Glutamatergic neuron (in vitro differentiated cells): Measurements from ENCODE around the gene DOC2B. TPM values are rescaled to one million over a fixed set of nuclear protein-coding genes. Genes with fewer than 3 reads are reported as not detected.
"Not testable (repeated sequence)": the region's sequence is repeated elsewhere in the genome, so short reads cannot be mapped to it uniquely, and the experiment has no call there.

ENCODE experiments used
- DNase-seq: peaks from one replicate; pipeline ENCODE4 v3.0.0; 2022
- H3K27ac Mint-ChIP-seq: one replicate; pipeline ENCODE4 v1.8.0; 2020; ENCODE audit warnings: mild to moderate bottlenecking, mixed read lengths, inconsistent platforms; ENCODE audit not compliant: unreplicated experiment
- H3K27me3 Mint-ChIP-seq: one replicate; pipeline ENCODE4 v1.8.0; 2020; ENCODE audit warnings: mild to moderate bottlenecking, moderate library complexity, mixed read lengths, inconsistent platforms; ENCODE audit not compliant: unreplicated experiment
- H3K36me3 Mint-ChIP-seq: one replicate; pipeline ENCODE4 v1.8.0; 2020; ENCODE audit warnings: mild to moderate bottlenecking, mixed read lengths, inconsistent platforms; ENCODE audit not compliant: unreplicated experiment
- H3K4me1 Mint-ChIP-seq: one replicate; pipeline ENCODE4 v1.8.0; 2020; ENCODE audit warnings: mild to moderate bottlenecking, low read depth, mixed read lengths, inconsistent platforms; ENCODE audit not compliant: unreplicated experiment
- H3K4me3 Mint-ChIP-seq: one replicate; pipeline ENCODE4 v1.8.0; 2020; ENCODE audit warnings: mild to moderate bottlenecking, mixed read lengths, inconsistent platforms; ENCODE audit not compliant: unreplicated experiment
- H3K9me3 Mint-ChIP-seq: one replicate; pipeline ENCODE4 v1.8.0; 2020; ENCODE audit warnings: mild to moderate bottlenecking, moderate library complexity, mixed read lengths, inconsistent platforms; ENCODE audit not compliant: unreplicated experiment
- total RNA-seq: library from RNA; stranded (reverse); fragmentation: NEBNext Ultra II Directional; extraction: Animal tissue kit (Norgen Biotek cat#: 25700); gene quantifications from one replicate; pipeline ENCODE4 v1.2.1, GENCODE V29; 2021; ENCODE audit not compliant: unreplicated experiment
- TF ChIP-seq, protein P1 (sequence below): fragments of 200-600 bp; sonication (generic); IDR thresholded peaks from one replicate; pipeline ENCODE4 v1.5.0; 2021; ENCODE audit not compliant: partially characterized antibody, unreplicated experiment

Gene DOC2B
- total RNA-seq, 1 donor from 2014 or later = 109 TPM

DNA sequence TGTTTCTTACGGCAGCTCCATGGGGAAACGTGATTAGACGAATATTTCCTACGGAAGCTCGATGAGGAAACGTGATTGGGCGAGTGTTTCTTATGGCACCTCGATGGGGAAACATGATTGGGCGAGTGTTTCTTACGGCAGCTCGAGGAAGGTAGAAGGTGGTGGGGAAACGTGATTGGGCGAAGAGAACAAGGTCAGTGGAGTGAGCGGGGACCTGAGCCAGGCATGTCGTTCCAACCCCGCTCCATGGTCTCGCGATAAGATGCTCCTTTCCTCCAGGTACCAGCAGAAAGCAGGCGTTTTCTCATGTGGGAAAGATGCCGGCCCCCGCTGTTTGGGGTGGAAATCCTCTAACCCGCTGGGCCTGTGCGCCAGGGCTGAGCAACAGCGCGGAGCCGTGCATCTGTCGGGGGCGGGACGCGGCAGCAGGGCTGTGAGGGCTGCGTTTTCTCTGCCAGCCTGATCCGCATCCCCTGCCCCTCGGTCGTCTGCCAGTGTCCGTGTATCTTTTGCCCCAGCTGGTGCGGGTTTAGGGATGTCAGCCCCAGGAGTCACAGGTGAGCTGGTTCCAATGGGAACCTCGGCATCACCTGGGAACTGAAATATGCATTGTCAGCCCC is 25.6 kb upstream of the DOC2B start:
- TF ChIP-seq, protein P1, sequence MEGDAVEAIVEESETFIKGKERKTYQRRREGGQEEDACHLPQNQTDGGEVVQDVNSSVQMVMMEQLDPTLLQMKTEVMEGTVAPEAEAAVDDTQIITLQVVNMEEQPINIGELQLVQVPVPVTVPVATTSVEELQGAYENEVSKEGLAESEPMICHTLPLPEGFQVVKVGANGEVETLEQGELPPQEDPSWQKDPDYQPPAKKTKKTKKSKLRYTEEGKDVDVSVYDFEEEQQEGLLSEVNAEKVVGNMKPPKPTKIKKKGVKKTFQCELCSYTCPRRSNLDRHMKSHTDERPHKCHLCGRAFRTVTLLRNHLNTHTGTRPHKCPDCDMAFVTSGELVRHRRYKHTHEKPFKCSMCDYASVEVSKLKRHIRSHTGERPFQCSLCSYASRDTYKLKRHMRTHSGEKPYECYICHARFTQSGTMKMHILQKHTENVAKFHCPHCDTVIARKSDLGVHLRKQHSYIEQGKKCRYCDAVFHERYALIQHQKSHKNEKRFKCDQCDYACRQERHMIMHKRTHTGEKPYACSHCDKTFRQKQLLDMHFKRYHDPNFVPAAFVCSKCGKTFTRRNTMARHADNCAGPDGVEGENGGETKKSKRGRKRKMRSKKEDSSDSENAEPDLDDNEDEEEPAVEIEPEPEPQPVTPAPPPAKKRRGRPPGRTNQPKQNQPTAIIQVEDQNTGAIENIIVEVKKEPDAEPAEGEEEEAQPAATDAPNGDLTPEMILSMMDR = no peak
- H3K4me3 Mint-ChIP-seq = no peak overlapping the region
- H3K4me1 Mint-ChIP-seq = peaks cover 1% of the 10 kb centered on the region
- H3K27ac Mint-ChIP-seq = no peak overlapping the region
- peaks cover 7% of the 10 kb centered on the region for H3K27me3 Mint-ChIP-seq
- H3K9me3 Mint-ChIP-seq = peaks cover 13% of the 10 kb centered on the region
- H3K36me3 Mint-ChIP-seq = peaks cover 25% of the 10 kb centered on the region
- no peak for DNase-seq

DNA sequence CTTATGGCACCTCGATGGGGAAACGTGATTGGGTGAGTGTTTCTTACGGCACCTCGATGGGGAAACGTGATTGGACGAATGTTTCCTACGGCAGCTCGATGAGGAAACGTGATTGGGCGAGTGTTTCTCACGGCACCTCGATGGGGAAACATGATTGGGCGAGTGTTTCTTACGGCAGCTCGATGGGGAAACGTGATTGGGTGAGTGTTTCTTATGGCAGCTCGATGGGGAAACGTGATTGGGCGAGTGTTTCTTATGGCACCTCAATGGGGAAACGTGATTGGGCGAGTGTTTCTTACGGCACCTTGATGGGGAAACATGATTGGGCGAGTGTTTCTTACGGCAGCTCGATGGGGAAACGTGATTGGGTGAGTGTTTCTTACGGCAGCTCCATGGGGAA is 25.0 kb upstream of the DOC2B start:
- not testable (repeated sequence) for DNase-seq, H3K27me3 Mint-ChIP-seq, H3K4me3 Mint-ChIP-seq, H3K4me1 Mint-ChIP-seq, H3K27ac Mint-ChIP-seq
- H3K9me3 Mint-ChIP-seq = peaks cover 13% of the 10 kb centered on the region
- peaks cover 24% of the 10 kb centered on the region for H3K36me3 Mint-ChIP-seq

DNA sequence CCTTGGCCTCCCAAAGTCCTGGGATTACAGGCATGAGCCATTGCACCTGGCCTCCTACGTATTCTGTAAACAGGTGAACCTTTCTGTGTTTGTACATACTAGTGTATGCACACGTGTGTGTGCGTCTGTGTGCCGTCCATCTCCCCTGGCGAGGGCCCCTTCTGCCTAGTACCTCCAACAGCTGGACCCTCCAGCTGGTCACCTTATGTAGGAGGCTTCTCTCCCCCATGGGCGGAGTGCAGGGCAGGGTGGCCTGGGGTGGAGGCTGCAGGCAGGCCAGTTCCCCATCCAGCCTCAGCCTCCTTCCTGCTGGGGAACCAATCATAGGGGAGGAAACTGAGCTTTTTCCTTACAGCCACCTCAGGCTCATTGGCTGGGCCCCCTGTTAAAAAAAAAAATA is 24.4 kb upstream of the DOC2B start:
- H3K9me3 Mint-ChIP-seq = peaks cover 13% of the 10 kb centered on the region
- DNase-seq = no peak
- H3K27me3 Mint-ChIP-seq = peaks cover 7% of the 10 kb centered on the region
- no peak overlapping the region for H3K4me3 Mint-ChIP-seq
- H3K27ac Mint-ChIP-seq = no peak overlapping the region
- peaks cover 3% of the 10 kb centered on the region for H3K4me1 Mint-ChIP-seq
- peaks cover 23% of the 10 kb centered on the region for H3K36me3 Mint-ChIP-seq
- TF ChIP-seq, protein P1 = no peak

DNA sequence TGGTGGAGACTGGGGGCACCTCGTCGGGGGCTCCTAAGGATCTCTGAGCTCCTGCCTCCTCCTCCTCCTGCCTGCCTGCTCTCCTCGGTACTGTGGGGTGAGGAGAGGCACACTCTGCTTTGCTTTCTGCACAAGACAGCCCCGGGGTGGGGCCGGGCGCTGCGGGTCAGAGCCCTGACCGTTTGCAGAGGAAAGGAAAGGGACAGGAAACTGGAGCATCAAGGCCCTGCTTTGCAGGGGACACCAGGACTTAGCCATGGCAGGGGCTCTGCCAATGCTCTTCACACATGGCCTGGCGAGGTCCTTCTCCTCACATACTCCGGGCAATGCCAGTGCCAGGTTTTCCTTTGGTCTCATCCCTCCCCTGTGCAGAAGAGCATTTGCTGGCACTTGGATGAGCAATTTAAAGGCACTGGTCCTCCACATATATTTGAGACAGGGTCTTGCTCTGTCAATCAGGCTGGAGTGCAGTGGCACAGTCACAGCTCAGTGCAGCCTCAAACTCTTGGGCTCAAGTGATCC is 23.8 kb upstream of the DOC2B start:
- Mint-ChIP-seq H3K27me3 (peaks cover 10% of the 10 kb centered on the region), H3K27ac (no peak overlapping the region), H3K9me3 (peaks cover 13% of the 10 kb centered on the region), H3K4me1 (peaks cover 4% of the 10 kb centered on the region), H3K4me3 (no peak overlapping the region), H3K36me3 (peaks cover 19% of the 10 kb centered on the region)
- TF ChIP-seq, protein P1 = no peak
- no peak for DNase-seq

DNA sequence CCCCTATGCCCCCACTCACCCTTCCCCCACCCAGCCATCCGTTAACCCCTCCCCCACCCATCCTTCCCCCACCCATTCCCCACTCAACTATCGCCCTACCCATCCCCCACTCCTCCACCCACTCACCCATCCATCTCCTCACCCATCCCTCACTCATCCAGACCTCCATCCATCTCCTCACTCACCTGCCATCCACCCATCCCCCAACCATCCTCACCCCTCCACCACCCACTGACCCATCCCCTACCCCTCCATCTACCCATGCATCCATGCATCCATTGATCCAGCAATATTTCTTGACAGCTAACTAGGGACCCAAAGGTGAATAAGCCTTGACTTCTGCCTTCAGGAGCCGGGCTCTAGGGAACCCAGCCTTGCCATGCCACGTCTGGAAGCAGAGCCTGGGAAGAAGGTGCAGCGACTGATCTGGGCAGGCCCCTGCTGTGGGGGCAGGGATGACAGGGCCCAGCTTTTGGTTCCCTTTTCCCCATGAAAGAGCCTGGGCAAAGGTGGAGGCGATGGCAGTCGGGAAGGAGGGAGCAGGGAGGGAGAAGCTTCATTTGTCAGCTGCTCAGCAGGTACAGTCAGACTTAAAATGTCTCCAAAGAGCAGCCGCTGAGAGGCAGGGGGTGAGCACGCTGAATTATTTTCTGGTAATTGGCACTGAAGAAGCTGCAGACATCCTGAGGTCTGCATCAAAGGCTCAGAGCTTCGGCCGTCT is 23.1 kb upstream of the DOC2B start:
- H3K36me3 Mint-ChIP-seq = peaks cover 19% of the 10 kb centered on the region
- H3K27ac Mint-ChIP-seq = no peak overlapping the region
- peaks cover 4% of the 10 kb centered on the region for H3K4me1 Mint-ChIP-seq
- DNase-seq = no peak
- TF ChIP-seq, protein P1 = no peak
- H3K4me3 Mint-ChIP-seq = no peak overlapping the region
- peaks cover 13% of the 10 kb centered on the region for H3K9me3 Mint-ChIP-seq
- H3K27me3 Mint-ChIP-seq = peaks cover 15% of the 10 kb centered on the region
